Fibroblast of lung (primary cell): ENCODE data around the gene ROR2. TPM values are rescaled to one million over a fixed set of nuclear protein-coding genes. Genes with fewer than 3 reads are reported as not detected.

Source experiments
- DNase-seq, 2 donors: peaks; one replicate each; pipeline versions ENCODE4 v3.0.0 to v3.0.0-alpha.2; 2010; ENCODE audit warnings: low read depth in 2 of 2
- H2AFZ ChIP-seq: 2 replicates; pipeline ENCODE4 v1.5.1; 2012; ENCODE audit warnings: low read length, control low read depth, inconsistent platforms
- H3K27ac ChIP-seq: 2 replicates; pipeline ENCODE4 v1.5.1; 2011; ENCODE audit warnings: low read length, control low read depth; ENCODE audit not compliant: insufficient read depth
- H3K27me3 ChIP-seq: 2 replicates; pipeline ENCODE4 v1.5.1; 2011; ENCODE audit warnings: mild to moderate bottlenecking, low read length; ENCODE audit not compliant: control insufficient read depth, insufficient read depth
- H3K36me3 ChIP-seq: 2 replicates; pipeline ENCODE4 v1.5.1; 2011; ENCODE audit warnings: low read length; ENCODE audit not compliant: control insufficient read depth, insufficient read depth
- H3K4me1 ChIP-seq: 2 replicates; pipeline ENCODE4 v1.5.1; 2011; ENCODE audit warnings: low read length; ENCODE audit not compliant: control insufficient read depth, insufficient read depth; ENCODE audit errors: extremely low read depth
- H3K4me2 ChIP-seq: 2 replicates; pipeline ENCODE4 v1.5.1; 2011; ENCODE audit warnings: low read length, control low read depth; ENCODE audit not compliant: insufficient read depth; ENCODE audit errors: extremely low read depth
- H3K4me3 ChIP-seq, 4 experiments: fragments of 200-600 bp in 1 of 4; sonication (generic) in 1 of 4; replicated peaks in 1 of 4; 2 replicates each; pipeline ENCODE4 v1.5.1; 2011 to 2016; ENCODE audit warnings: low read length in 4 of 4, low read depth in 3 of 4, mild to moderate bottlenecking in 3 of 4, control low read depth in 2 of 4, inconsistent platforms in 1 of 4, mixed read lengths in 1 of 4; ENCODE audit not compliant: insufficient read depth in 1 of 4; ENCODE audit errors: control extremely low read depth in 1 of 4
- H3K79me2 ChIP-seq: 2 replicates; pipeline ENCODE4 v1.5.1; 2012; ENCODE audit warnings: mild to moderate bottlenecking, low read length, inconsistent platforms; ENCODE audit not compliant: control insufficient read depth, insufficient read depth
- H3K9ac ChIP-seq: 2 replicates; pipeline ENCODE4 v1.5.1; 2011; ENCODE audit warnings: mild to moderate bottlenecking, low read length, control low read depth; ENCODE audit not compliant: insufficient read depth
- H3K9me3 ChIP-seq: 2 replicates; pipeline ENCODE4 v1.5.1; 2012; ENCODE audit warnings: low read depth, low read length; ENCODE audit not compliant: control insufficient read depth, insufficient read depth
- H4K20me1 ChIP-seq: 2 replicates; pipeline ENCODE4 v1.5.1; 2011; ENCODE audit warnings: low read length; ENCODE audit not compliant: control insufficient read depth, insufficient read depth; ENCODE audit errors: extremely low read depth
- EZH2 ChIP-seq: IDR thresholded peaks from 2 replicates; pipeline ENCODE4 v1.5.1; 2012; ENCODE audit warnings: low read length, control low read depth, mild to moderate bottlenecking; ENCODE audit errors: missing control alignments
- polyA plus RNA-seq, 2 donors: library from polyadenylated mRNA; depleted of rRNA in 1 of 2; stranded (reverse) in 1 of 2; unstranded in 1 of 2; fragments of >200 nt; gene quantifications; 2 replicates each; pipeline ENCODE4 v1.2.1, GENCODE V29; 2011 to 2012; ENCODE audit warnings: missing spikeins in 1 of 2
- total RNA-seq: library from RNA; depleted of rRNA; stranded (reverse); fragments of >200 nt; gene quantifications from 2 replicates; pipeline ENCODE4 v1.2.1, GENCODE V29; 2014
- TF ChIP-seq, protein P1 (sequence below), 2 donors: IDR thresholded peaks in 1 of 2; conservative IDR thresholded peaks in 1 of 2; 1 replicate in 1 of 2; 2 replicates in 1 of 2; pipeline ENCODE4 v1.5.1; 2011 to 2012; ENCODE audit warnings: low read length in 2 of 2, control low read depth in 1 of 2, inconsistent platforms in 1 of 2, low read depth in 1 of 2, mild to moderate bottlenecking in 1 of 2

The ROR2 gene
- total and polyA plus RNA-seq, 2 donors (not counting 1 experiment from before 2014, with no cell fraction given): 2.3 to 27.9 TPM

DNA sequence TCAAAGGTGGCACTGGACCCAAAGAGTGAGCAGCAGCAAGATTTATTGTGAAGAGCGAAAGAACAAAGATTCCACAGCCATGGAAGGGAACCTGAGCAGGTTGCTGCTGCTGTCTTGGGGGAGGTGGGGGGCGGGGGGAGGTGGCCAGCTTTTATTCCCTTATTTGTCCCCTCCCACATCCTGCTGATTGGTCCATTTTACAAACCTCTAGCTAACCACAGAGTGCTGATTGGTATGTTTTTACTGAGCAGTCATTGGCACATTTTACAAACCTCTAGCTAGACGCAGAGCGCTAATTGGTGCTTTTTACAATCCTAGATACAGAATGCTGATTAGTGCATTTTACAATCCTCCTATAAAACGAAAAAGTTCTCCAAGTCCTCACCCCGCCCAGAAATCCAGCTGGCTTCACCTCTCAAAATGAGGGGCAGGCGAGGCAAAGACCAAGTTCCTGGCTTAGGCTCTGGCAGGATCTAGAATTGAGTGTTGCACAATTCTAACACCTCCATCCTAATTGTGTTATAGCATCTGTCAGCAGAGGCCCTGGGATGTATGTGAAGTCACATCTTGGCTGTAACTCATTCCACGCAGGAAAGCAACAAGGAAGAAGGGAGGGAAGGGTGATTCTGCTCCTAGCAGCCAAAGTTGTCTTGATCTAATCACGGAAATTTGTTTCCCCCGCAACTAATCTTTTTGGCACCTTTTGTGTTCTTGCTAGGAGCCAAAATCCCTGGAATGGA, 34.3 kb downstream of the ROR2 start:
- TF ChIP-seq, protein P1, sequence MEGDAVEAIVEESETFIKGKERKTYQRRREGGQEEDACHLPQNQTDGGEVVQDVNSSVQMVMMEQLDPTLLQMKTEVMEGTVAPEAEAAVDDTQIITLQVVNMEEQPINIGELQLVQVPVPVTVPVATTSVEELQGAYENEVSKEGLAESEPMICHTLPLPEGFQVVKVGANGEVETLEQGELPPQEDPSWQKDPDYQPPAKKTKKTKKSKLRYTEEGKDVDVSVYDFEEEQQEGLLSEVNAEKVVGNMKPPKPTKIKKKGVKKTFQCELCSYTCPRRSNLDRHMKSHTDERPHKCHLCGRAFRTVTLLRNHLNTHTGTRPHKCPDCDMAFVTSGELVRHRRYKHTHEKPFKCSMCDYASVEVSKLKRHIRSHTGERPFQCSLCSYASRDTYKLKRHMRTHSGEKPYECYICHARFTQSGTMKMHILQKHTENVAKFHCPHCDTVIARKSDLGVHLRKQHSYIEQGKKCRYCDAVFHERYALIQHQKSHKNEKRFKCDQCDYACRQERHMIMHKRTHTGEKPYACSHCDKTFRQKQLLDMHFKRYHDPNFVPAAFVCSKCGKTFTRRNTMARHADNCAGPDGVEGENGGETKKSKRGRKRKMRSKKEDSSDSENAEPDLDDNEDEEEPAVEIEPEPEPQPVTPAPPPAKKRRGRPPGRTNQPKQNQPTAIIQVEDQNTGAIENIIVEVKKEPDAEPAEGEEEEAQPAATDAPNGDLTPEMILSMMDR (conservative IDR thresholded peaks at IDR 0.05 in 1 of 2, IDR thresholded peaks at IDR 0.05 in 1 of 2; ENCODE audit: low read depth in 1 of 2, low read length in 2 of 2): no peak
- no peak for TF ChIP-seq EZH2
- no peak overlapping the region for H3K9ac ChIP-seq
- H3K4me3 ChIP-seq: no peak overlapping the region
- no peaks in the 10 kb centered on the region for H3K4me1 ChIP-seq
- H3K36me3 ChIP-seq: no peaks in the 10 kb centered on the region
- H3K27ac ChIP-seq: no peak overlapping the region
- no peaks in the 10 kb centered on the region for H3K79me2 ChIP-seq
- no peak for DNase-seq
- no peak overlapping the region for H2AFZ ChIP-seq
- no peaks in the 10 kb centered on the region for H3K9me3 ChIP-seq
- no peaks in the 10 kb centered on the region for H4K20me1 ChIP-seq
- no peak overlapping the region for H3K4me2 ChIP-seq
- no peaks in the 10 kb centered on the region for H3K27me3 ChIP-seq

DNA sequence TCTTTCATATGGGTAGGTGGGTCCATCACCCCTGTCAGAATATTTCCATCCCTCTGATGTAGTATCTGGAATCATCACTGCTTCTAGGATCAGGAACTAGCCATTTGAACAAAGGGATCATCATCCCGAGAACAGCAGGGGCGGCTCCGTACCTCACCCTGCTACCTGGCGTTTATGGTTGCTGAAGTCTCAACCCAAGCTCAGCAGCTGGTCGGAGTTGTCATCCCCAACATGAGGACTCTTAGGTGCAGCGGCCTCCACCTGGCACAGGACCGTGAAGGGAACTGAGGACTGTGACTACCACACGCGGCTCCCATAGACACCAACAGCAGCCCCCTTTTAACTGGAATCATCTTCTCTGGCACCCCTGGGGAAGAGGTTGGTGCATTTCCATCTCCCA, 35.1 kb downstream of the ROR2 start:
- TF ChIP-seq, protein P1 (conservative IDR thresholded peaks at IDR 0.05 in 1 of 2, IDR thresholded peaks at IDR 0.05 in 1 of 2; ENCODE audit: low read depth in 1 of 2, low read length in 2 of 2): no peak
- TF ChIP-seq EZH2: no peak
- H3K4me1 ChIP-seq: no peaks in the 10 kb centered on the region
- H4K20me1 ChIP-seq: no peaks in the 10 kb centered on the region
- H3K27me3 ChIP-seq: no peaks in the 10 kb centered on the region
- H3K9ac ChIP-seq: no peak overlapping the region
- no peak for DNase-seq
- no peak overlapping the region for H2AFZ ChIP-seq
- H3K9me3 ChIP-seq: no peaks in the 10 kb centered on the region
- H3K27ac ChIP-seq: no peak overlapping the region
- no peak overlapping the region for H3K4me3 ChIP-seq
- no peak overlapping the region for H3K4me2 ChIP-seq
- H3K36me3 ChIP-seq: no peaks in the 10 kb centered on the region
- no peaks in the 10 kb centered on the region for H3K79me2 ChIP-seq

DNA sequence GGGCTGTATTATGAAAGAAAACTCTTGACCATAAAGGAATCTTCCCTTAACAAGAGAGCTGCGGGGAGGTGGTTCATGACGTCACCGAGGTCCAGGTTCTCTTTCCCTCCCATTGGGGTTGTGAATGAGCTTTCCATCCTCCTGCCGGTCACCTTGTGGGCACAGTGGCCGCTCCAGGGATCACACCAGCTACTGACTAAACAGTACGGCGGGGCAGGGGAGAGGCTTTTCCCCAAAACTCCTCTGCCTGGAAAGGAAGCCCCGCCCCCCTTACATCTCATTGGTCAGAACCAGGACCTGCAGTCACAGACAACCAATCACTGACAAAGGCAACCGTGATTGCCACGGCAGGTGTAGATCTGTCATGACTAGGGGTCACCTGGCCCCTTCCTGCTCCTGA, 35.6 kb downstream of the ROR2 start:
- Histone ChIP-seq H3K9me3 (no peaks in the 10 kb centered on the region), H3K9ac (no peak overlapping the region), H3K36me3 (no peaks in the 10 kb centered on the region), H3K27ac (no peak overlapping the region), H3K27me3 (no peaks in the 10 kb centered on the region), H3K4me3 (no peak overlapping the region), H4K20me1 (no peaks in the 10 kb centered on the region), H3K4me2 (no peak overlapping the region), H3K4me1 (no peaks in the 10 kb centered on the region), H3K79me2 (no peaks in the 10 kb centered on the region), H2AFZ (no peak overlapping the region)
- TF ChIP-seq EZH2: no peak
- TF ChIP-seq, protein P1 (conservative IDR thresholded peaks at IDR 0.05 in 1 of 2, IDR thresholded peaks at IDR 0.05 in 1 of 2; ENCODE audit: low read depth in 1 of 2, low read length in 2 of 2): no peak
- no peak for DNase-seq
